GM21447 (cell line): ENCODE data around the gene LRPPRC.
"Not testable (repeated sequence)": the region's sequence is repeated elsewhere in the genome, so short reads cannot be mapped to it uniquely, and the experiment has no call there.

Experiments
- ATAC-seq: cut with Tn5 transposase; IDR thresholded peaks from one replicate; pipeline ENCODE4 v1.9.1; 2021; ENCODE audit not compliant: unreplicated experiment

Gene LRPPRC

DNA sequence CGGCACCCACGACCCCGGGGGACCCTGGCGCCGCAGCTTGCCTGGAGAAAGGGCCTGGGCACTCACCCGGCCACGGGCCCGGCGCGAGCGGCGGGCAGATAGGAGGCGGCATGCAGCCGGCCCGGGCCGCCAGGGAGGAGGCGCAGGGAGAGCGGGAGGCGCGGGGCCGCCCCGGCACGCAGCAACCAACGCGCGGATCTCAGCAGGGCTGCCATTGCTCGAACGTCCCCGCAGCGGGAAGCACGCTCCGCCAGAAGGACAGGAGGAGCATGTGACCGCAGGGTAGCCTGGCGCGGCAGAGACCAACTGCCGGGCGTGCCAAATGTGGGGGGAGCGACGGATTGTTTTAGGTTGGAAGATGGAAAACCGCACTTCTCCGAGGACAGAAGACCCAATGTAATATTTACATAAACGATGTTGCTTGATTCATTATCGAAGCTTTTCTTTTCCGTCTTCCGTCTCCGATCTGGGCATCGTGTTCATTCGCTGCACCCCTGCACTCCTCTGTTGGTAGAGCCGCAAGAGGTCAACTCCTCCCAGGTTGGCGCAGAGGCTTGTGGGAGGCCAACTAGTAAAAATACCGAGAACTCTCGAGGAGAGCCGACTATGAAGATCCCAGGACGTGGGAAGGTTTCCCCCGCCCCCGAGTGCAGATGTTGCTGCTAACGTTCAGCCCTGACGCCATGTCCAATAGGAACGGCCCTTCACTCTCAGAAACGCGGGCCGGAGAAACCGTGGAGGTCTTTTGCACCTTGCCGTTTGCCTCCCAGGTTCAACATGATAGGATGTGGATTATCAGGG lies at the start of gene LRPPRC:
Gene LRPPRC, minus strand, starts transcription at position 257 of the 801 bp plus-strand sequence. Its CDS starts 42 bp downstream, at position 215.
- ATAC-seq = peak; percentile 96

DNA sequence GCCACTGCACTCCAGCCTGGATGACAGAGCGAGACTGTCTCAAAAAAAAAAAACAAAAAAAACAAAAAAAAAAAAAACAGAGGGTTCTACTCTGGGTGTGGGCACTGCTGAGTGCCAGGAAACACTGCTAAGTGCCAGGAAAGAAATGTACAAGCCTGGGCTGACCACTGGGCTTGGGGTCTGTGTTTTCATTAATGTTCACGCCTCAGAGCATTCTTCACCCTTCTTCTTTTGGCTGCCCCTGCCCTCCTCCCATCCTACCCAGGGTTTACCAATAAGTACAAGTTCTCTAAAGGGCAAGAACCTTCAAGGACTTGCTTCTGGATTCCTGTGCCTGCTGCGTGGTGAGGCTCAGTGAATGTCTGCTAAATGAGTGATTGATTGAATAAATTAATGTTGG lies 49.3 kb upstream of the LRPPRC start:
- ATAC-seq = no peak

DNA sequence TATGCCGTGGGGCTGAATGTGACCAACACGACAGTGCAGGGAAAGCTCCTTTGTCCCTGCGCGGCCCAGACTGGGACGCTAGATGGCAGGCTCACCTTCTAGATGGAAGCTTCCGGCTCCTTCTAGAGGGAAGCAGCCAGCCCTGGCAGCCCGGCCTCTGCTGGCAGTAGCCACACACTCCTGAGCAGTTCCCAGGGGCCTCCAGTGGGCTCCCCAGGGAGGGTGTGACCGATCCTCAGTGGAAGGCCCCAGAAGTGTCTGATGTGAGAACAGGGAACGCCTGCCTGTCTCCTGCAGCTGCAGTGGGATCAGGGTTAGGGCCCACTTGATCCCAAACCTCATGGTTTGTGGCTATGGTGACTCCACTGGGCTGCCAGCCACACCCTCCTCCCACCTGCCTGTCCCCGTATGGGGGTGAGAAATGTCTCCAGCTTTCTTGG lies 48.5 kb upstream of the LRPPRC start:
- ATAC-seq = peak; percentile 98

DNA sequence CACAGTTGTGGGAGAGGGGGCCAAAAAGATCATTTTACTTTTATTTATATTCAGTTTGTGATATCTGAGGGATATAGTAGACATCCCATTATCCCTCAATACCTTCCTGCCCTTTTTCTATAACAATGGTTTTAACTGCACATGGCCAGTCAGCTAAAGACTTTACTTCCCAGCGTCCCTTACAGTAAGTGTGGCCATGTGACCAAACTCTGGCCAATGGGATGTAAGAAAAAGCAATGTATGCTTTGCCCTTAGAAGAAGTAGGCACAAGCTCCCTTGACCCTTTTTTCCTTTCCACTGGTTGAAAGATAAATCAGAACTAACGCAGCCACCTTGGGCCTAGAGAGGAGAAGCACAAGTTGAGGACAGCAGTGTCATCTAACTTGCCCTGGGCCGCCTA lies 44.6 kb upstream of the LRPPRC start:
- no peak for ATAC-seq

DNA sequence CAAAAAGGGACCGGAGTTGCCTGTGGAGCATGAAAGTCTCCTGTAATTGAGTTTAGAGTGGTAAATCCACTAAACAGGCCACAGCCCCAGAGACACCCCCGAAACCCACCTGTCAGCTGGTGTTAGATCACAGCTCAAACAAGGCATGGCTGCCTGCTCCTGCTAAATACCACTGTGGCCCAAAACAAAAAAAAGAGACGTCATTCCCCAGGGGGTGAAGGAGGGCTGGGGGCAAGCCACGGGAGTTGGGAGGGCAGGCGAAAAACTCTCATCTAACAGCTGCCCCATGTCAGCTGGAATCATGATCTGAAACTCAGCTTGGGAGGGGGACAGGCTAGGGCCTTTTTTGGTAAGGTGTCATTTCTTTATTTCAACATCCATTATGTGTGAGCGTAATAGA lies 42.5 kb upstream of the LRPPRC start:
- ATAC-seq = no peak

DNA sequence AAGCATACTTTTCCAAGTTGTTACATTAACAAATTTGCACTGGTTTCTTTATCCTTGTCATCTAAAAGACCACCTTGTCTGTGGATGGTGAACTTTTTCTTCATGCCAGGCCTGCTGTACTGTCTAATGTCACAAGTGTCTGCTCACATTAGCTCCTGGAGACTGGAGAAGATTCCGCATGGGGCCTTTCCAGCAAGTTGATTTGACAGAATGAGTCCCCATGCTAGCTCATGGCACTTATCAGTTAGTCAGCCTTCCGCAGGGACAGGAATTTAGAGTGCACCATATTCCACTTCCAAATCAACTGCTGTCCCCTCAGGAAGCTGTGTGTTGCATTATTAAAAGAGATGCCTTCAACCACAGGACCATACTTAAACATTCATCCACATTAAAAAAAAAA lies 41.4 kb upstream of the LRPPRC start:
- no peak for ATAC-seq

DNA sequence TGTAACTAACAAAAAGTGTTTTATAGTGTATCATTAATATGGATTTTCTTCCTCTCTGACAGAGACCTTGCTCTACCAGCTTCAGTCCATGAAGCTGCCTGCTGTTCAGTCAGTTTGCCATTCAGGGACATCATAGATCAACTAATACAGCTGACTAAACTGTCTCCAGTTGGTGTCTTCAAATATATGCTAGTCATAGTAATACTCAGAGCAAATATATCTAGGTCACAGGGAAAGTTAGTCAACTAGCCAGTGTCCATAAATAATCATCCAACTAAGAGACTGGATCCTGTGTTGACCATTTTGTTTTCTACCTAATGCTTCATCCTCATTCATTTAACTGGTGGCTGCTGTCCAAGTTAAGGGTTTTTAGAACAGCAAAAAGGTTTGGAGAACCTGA lies 38.2 kb upstream of the LRPPRC start:
- ATAC-seq = no peak

DNA sequence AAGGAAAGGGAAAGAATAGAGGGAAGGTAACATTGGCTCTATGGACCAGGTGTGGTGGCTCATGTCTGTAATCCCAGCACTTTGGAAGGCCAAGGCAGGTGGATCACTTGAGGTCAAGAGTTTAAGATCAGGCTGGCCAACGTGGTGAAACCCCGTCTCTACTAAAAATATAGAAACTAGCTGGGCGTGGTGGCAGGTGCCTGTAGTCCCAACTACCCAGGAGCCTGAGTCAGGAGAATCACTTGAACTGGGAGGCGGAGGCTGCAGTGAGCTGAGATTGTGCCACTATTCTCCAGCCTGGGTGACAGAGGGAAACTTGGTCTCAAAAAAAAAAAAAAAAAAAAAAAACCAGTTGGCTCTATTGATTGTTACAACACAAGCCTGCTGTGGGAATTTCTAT lies 31.3 kb upstream of the LRPPRC start:
- ATAC-seq = not testable (repeated sequence)

DNA sequence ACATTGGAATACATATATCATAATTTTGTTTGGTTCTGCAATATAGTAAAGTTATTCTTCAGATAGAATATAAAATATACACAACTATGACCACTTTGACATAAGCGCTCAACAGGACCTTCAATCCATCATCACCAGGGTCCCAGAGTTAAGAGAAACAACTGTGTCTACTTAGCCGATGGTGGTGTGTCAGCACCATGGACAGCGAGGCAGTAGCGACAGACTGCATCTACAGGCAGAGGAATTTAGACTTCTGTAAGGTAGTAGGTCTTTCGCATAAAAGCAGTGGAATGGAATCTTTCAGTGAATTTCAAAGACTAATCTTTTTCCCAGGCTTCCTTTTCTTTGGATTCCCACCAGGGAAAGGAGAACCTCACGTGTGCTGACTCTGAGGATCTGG lies 20.5 kb upstream of the LRPPRC start:
- no peak for ATAC-seq

DNA sequence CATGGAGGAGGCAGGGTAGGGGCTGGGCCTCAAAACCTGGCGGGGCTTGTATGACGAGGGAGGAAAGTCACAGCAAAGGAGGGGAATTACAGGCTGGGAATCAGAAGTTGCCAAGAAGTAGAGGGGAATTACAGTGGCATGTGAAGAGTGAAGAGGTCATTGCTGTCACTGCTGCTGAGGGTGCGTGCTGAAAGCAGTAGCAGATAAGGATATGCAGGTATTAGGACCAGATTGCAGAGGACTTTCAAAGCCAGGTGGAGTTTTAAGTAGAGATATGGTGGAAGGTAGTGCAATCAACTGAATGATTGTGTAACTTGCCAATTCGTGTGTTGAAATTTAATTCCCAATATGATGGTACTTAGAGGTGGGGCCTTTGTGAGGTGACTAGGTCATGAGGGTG lies 19.4 kb upstream of the LRPPRC start:
- ATAC-seq = no peak

DNA sequence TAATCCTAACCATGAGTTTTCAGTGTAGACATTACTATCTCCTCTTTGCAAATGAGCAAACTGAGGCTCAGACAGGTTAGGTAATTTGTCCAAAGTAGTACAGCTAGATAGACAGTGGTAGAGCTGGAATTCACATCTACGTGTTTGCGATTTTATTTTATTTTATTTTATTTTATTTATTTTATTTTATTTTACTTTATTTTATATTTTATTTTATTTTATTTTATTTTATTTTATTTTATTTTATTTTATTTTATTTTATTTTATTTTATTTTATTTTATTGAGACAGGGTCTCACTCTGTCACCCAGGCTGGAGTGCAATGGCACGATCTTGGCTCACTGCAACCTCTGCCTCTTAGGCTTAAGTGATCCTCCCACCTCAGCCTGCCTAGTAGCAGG lies 17.4 kb upstream of the LRPPRC start:
- ATAC-seq = not testable (repeated sequence)

DNA sequence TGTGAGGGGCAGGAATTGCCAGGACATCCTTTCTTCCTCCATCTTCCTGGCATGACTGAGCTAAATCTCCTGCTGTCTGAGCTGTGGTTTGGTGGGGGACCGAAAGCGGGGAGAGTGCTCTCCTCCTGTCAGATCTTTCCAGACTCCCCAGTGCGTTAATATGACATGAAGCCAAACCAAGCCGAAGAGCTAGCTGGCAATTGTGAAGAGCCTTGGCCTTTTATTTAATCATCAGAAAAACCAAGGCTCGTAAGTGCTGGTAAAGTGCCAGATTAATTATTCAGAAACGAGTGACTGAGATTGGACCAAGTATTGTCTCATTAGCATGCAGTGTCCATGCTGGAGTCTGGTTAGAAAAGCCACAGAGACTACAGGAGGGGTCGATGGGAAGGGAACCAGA lies 14.5 kb upstream of the LRPPRC start:
- no peak for ATAC-seq

DNA sequence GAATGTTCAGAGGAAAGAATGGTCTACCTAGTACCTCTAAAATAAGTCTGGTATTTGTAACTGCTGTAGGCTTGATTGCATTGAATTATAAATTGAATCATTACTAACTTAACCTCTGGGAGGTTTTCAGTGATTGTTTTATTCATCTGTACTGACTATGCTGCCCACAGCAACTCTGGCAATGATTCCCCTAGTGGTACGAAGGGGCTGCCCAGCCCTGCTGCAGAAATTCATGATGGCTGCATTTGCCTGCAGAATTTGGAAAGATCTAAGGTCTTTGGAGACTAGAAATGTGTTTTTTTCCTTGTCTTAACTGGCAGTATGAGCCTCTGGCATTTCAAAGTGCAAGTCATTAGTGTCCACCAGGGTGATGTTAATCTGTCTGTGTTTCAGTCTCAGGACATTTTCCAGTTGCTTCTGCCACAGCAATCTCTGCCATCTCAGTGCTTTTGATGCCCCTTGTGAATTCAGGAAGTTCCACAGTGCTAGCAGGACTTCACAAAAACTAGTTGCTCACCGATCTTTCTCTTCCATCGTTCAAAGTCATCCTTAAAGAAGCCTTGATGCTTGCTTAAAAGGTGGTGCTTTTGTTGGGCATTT lies 13.4 kb upstream of the LRPPRC start:
- ATAC-seq = no peak

DNA sequence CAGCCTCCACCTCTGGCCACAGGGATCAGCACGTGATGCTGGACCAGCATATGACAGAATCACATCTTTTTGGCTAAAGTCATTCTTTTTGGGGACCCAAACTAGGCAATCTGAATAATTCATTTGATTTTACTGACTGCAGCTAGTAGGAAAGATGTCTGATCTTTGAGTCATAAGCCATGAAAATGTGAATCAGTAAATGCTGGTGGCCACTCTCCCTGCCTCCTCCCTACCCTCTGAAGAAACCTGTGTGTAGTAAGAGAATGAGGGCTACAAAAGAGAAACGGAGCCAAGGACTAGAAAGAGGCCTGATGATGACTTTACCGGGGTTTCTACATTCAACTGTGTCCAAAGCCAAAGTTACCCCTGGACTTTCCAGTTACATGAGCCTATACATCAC lies 10.1 kb upstream of the LRPPRC start:
- no peak for ATAC-seq

DNA sequence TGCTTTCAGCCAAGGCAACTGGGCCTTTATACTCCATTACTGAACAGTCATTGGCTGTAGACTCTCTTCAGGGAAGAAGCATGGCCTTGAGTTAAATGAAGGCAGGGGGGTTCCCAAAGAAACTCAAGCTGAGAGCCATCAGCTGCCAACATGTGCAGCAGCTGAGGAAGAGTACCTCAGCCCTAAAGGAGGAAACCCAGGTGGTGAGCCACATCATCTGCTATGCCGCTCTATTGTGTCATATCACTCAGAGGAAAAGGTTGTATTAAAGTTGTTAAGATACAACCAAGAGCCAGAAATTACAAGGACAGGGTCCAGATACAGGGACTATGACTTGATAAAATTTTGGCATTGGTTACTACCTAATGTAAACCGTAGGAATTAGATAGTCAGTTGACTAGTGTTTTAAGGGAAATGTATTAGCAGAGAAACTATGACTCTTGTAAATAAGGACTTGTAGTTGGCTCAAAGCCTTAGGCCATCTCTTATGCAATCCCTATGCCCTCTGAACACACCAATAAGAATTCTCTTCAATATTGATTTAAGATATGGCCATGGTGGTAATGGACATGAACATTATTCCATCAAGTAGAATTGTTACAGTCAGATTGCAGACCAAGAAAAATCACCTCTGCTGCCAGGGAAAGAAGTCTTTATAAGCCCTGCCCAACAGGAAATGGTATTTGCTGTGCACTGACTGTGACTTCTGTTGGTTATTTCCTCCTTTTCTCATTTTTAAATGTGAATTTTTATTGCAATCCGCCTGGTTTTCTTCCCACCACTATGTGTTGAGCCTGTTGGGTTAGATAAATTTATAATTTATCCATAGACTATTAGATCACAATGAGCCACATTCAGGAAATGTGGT lies 9.2 kb upstream of the LRPPRC start:
- no peak for ATAC-seq

DNA sequence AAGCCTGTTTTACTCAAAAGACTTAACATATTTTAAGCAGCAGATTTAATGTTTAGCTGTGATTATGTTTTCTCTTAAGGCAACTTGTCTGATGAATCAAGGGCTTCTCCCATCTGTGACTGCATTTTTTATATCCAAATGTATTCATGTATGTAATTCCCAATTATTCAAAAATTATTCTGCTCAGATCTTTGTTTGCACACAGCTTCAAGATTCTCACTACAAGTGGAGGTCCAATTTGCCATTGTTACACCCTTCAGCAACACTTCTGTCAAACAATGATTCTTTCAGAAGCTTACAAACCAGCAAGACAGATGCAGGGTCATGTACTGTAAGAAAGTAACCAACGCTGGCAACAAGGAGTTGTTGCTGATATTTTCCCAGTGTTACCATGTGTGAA lies 5.9 kb upstream of the LRPPRC start:
- ATAC-seq = no peak

DNA sequence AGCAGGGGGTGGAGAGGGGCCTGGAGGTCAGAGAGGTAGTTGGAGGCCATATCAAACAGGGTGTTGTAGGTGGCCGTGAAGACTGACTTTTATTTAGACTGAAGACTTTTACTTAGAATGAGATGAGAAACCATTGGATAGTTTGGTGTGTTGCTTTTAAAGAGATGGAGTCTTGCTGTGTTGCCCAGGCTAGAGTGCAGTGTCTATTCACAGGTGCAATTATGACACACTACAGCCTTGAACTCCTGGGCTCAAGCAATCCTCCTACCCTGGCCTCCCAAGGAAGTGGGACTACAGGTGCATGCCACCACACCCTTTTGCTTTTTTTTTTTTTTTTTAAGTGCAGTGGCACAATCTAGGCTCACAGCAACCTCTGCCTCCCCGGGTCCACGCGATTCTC lies 2.5 kb upstream of the LRPPRC start:
- no peak for ATAC-seq

DNA sequence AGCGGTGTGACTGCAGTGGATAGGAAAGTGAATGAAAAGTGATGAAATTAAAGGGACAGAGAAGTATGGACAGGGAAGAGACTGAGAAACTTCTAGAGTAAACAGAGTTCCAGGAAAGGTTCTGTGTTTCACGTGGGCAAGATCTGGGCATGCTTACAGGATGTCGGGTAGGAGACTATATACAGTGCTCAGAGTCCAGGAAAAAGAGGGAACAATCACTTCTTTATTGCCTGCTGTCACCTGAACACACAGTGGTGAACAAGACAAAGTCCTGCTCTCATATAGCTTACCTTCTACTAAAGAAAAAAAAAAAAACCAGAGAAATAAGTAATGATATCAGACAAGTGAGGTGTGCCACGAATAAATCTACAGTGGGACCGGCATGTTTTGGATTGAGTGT lies 2.4 kb downstream of the LRPPRC start:
- ATAC-seq = no peak

DNA sequence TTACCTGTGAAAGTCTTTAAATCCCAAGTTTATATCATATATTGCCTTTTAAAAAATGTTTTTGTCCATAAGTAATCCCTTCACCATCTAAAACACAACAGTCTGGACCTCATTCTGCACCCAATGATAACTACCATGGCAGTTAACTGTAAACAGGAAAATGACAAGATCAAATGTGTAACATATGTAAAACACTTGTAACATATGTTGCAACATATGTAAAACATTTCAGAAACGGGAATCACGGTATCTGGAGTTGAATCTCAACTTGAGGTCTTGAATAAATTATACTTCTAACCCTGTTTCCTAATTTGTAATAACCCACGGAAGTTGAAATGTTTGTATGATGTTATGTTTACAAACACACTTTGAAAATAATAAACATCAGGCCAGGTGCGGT lies 6.2 kb downstream of the LRPPRC start:
- no peak for ATAC-seq

DNA sequence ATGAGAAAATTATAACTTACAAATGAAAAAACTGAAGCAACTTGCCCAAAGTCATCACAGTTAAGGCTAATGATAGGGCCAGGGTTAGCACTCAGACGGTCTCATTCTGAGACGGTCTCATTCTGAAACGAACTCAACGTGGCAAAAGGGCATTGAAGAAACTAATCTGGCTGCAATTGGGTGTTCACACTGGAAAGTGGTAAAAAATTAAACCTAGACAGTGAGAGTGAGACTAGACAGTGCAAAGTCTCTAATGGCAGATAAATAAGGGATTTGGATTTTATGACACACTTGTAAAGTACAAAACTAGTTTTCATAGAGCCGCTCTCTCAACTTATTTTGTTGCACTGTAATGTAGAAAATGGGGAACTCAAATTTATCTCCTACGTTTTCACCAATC lies 9.2 kb downstream of the LRPPRC start:
- ATAC-seq = no peak

DNA sequence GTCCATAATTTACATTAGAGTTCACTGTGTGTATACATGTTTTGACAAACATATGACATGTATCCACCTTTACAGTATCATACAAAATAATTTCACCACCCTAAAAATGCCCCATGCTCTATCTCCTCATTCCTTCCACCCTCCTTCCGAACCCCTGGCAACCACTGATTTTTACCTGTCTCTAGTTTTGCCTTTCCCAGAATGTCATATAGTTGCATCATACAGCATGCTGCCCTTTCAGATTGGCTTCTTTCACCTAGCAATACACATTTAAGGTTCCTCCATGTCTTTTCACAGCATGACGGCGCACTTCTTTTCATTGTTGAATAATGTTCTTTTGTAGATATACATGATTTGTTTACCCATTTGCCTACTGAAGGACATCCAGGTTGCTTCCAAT lies 10.4 kb downstream of the LRPPRC start:
- ATAC-seq = no peak

DNA sequence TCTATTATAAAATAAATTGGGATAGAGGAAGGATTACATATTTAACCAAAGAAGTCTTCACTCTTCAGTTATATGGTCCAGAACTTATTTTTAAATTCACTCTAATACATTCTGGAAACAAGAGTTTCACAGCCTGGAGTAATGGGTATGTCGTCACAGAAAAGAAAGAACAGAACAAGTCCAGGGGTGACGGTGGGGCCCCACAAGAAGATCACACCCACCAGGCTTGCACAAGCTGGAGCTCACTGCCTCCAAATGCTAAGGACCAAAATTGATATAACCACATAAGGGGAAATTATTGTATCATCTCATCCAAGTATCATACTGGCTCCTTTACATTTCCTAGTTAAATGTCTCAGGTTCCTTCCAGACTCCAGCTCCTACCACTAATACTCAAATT lies 11.3 kb downstream of the LRPPRC start:
- no peak for ATAC-seq
